GM21381 (cell line): Measurements from ENCODE around the gene INHA.

Source experiments
- ATAC-seq: cut with Tn5 transposase; IDR thresholded peaks from one replicate; pipeline ENCODE4 v1.9.1; 2021; ENCODE audit warnings: mild to moderate bottlenecking, moderate library complexity; ENCODE audit not compliant: unreplicated experiment

Gene INHA

DNA sequence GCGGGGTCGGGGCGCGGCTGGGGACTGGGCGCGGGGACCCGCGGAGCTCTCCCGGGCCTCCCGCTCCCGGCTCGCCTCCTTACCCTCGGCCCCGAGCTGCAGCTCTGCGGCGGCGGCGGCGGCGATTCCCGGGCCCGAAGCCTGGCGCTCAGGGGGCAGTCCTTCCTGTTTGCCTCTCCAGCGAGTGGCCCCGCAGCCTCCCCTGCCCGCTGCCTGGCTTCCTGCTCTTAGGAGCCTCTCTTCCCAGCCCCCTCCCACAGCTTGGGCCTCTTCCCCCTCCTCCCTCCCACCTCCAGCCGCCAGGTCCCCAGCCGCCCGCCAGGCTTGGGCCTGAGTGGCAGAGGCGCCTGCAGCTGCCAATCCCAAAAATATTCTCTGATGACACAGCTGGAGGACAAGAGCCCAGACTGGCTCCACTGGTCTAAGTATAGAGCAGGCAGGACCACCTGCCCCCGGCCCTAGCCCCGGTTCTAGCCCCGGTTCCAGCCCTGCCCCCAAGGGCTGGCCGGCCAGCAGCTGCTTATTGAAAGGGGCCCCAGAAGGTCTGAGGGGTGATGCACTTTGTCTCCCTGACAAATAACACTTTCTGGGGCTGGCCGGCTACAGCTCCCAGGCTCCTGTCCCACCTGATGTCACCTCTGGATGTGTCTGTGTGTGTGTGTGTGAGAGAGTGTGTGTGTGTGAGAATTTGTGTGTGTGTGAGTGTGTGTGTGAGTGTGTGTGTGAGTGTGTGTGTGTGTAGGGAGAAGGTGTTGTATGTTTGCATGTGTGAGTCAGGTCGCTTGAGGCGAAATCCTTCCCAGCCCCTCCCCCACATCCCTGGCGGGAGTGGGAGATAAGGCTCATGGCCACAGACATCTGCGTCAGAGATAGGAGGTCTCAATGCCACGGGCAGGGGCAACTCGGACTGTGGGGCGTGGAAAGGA is 536 bp upstream of the INHA start, which contains the start of gene OBSL1:
Gene OBSL1 (minus strand): TSS at position 229 of the 926 bp plus-strand sequence. CDS start 307 bp downstream, outside the sequence.
- ATAC-seq, result no peak

- ATAC-seq, result no peak
Observed at GRCh38 chr2:219573166-219573565, 1.1 kb downstream of the INHA start.

DNA sequence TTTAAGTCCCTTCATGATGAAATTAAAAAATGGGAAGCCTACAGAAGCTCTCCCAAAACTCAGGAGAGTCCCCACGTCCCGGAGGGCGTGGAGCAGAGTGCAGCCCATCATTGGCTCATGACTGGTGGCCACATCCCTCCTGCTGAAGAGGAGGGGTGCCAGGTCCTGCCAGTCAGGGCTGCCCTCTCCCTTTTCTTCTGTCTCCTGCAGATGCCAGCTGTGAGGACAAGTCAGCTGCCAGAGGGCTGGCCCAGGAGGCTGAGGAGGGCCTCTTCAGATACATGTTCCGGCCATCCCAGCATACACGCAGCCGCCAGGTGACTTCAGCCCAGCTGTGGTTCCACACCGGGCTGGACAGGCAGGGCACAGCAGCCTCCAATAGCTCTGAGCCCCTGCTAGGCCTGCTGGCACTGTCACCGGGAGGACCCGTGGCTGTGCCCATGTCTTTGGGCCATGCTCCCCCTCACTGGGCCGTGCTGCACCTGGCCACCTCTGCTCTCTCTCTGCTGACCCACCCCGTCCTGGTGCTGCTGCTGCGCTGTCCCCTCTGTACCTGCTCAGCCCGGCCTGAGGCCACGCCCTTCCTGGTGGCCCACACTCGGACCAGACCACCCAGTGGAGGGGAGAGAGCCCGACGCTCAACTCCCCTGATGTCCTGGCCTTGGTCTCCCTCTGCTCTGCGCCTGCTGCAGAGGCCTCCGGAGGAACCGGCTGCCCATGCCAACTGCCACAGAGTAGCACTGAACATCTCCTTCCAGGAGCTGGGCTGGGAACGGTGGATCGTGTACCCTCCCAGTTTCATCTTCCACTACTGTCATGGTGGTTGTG is 2.6 kb downstream of the INHA start:
- no peak for ATAC-seq

GRCh38 chr2:219575566-219576504 is 3.7 kb downstream of the INHA start:
- ATAC-seq, result no peak

GRCh38 chr2:219576505-219577388 is 4.6 kb downstream of the INHA start:
- no peak for ATAC-seq

- no peak for ATAC-seq
Observed at GRCh38 chr2:219578811-219579613, 6.9 kb downstream of the INHA start.

DNA sequence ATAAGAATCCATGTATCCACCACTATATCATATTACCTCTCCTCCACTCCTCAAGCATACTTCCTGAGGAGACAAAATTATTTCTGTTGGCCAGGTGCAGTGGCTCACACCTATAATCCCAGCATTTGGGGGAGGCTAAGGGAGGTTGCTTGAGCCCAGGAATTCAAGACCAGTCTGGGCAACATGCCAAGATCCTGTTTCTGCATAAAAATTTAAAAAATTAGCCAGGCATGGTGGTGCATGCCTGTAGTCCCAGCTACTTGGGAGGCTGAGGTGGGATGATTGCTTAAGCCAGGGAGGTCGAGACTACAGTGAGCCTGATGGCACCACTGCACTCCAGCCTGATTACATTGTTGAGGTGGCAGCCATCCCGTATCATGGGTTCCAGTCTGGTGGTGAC is 9.2 kb downstream of the INHA start:
- no peak for ATAC-seq

DNA sequence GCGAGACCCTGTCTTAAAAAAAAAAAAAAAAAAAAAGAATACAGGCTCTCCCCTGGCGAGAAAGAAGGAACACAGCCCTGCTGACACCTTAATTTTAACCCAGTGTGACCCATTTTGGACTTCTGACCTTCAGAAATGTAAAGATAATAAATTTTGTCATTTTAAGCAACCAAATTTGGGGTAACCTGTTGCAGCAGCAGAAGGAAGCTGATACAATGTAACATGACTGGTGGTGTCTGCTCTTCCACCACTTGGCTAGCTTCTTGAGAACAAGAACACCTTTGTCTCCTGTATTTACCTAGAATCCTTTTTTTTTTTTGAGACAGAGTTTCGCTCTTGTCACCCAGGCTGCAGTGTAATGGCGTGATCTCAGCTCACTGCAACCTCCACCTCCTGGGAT is 19.0 kb downstream of the INHA start:
- ATAC-seq, result no peak

DNA sequence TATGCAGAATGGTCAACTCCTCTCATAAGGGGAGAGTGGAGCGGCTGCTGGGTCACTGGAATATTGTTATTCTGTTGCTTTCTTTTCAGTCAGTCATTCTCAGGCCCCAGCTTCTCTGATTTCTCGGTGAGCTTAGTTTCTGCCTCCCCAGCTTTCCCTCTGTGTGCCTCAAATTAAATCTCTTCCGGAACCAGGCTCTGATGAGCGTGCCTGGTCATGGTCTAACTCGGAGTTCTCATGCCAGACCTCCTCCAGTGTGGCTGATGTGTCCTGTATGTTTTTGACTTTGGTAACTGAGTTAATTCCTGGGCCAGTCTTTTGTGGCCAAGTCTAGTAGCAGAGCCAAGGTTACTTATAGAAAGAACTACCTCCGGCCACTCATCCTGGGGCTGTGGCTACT is 20.6 kb downstream of the INHA start:
- no peak for ATAC-seq

DNA sequence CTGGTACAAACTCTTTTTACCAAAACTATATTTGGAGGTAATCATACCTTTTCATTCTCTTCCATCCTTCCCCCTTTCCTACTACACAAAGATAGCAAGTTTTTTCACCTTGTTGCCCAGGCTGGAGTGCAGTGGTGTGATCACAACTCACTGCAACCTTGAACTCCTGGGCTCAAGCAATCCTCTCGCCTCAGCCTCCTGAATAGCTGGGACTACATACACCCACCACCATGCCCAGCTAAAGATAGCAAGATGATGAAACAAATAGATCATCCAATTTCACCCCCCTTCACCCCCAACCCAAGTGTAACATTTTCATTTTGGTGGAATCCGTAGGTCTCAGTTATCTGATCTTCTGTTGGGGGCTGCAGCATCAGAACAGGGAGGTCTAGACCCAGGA is 21.0 kb downstream of the INHA start:
- ATAC-seq, result no peak

DNA sequence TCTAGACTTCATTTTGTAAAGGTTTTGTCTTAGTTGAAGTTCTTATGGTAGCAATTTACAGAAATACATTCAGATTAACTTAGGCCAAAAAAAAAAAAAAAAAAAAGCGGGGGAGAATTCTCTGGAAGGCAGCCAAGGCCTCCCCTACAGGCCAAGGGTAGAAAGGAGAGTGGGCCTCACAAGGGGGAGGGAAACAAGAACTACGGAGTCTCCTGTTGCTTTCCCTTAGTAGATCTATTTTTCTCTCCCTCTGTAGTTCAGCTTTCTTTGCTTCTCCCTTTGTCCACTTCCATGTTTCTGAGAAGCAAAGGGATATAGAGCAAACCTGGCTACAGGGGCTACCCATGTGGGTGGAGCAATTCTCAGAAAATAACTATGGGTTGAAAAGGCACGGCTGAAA is 23.1 kb downstream of the INHA start:
- no peak for ATAC-seq

DNA sequence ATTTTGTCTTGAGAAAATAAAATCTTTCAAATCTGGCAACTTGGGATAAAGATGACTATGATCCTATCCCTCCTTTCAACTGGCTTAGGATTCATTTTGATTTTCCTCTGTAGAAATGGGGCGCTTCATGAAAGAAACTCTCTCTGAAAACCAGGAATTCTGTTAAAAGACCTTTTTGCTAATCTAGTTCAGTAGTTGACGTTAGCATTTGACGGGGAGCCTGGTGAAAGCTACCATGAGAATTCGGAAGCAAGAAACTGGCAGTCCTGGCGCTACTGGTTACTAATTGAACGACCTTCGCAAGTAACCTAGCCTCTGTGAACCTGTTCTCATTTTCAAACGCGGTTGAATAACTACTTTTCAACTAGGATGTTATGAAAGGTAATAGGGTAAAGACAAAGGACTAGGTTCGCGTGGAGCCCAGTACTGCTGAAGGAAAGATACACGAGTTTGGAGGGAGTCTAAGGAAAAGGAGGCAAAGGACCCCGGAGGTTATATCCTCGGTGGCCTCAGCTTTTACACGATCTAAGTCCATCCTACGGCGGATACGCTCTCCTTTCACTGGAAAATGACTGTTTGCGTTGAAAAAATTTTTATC is 24.9 kb downstream of the INHA start:
- ATAC-seq, result no peak

DNA sequence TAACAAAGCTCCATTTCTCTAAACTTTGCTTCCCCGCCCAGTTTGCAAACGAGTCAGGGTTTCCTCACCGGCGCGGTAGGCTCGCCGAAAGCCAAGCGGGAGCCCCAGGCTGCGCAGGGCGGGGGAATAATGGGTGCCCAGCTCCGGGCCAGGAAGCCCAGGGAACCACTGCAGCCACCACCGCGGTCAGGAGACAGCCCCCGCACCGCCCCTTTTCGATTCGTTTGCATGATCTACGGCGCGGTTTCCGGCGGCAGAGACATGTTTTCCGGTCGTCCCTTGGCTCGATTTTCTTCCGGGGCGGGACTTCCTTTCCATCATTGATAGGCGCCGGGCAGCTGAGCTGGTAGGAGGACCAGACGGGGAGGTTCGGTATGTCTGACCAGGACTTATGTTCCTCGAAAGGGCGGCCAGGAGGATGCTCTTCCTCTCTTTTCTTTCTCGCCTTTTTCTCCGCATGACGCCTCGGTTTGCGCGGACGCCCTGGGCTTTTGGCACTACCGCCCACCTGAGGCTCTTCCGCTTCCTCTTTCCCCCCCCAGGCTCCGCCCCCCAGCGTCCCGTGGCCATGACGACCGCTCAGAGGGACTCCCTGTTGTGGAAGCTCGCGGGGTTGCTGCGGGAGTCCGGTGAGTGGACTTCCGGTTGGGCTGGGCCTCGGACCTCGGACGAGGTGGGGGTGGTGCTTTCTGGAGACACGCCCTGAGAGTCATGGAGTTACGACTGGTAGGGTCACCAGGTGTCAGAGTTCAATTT is 25.6 kb downstream of the INHA start, which contains the start of gene STK11IP:
Gene STK11IP (plus strand): TSS at position 306 of the 756 bp plus-strand sequence. CDS start 263 bp downstream, at position 569.
- ATAC-seq, result peak; percentile 91

- no peak for ATAC-seq
Observed at GRCh38 chr2:219598308-219599078, 26.4 kb downstream of the INHA start.

DNA sequence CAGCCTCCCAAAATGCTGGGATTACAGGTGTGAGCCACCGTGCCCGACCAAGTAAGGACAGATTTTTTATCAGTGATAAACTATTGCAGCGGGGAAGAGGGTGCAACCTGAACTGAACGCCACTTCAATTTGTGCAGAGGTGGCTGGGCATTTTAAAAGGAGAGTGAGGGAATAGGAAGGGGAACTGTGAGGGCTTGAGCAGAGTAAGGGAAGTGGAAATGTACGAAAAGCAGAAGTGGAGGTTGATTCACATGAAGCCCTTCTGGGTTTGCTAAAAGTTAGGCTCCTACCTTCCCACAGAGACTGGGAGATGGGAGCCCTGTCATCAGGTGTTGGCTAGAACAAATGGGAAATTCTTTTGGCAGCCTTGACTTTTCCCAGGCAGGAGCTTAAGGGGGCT is 31.7 kb downstream of the INHA start:
- ATAC-seq, result no peak

GRCh38 chr2:219605607-219605954 is 33.5 kb downstream of the INHA start:
- no peak for ATAC-seq

DNA sequence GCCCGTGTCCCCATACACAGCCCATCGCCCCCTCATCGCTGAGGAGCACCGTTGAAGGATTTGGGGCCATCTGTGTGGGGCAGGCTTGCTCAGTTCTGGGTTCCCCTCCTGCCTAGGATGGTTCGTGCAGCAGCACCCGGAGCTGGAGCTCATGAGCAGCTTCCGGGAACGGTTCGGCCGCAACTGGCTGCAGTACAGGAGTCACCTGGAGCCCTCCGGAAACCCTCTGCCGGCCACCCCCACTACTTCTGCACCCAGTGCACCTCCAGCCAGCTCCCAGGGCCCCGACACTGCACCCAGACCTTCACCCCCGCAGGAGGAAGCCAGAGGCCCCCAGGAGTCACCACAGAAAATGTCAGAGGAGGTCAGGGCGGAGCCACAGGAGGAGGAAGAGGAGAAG is 35.8 kb downstream of the INHA start:
- ATAC-seq, result no peak
